SK-N-SH treated with all-trans-retinoic acid at 6 μM for 48 hours (cell line): Measurements from ENCODE around the gene ARHGAP26.

ENCODE experiments used
- ATAC-seq: fragments of 200-7000 bp; cut with Tn5 transposase; 3 replicates; pipeline ENCODE4 v1.9.1; 2020; ENCODE audit warnings: mild to moderate bottlenecking, moderate library complexity
- ARNTL ChIP-seq: fragments of 450-650 bp; formaldehyde crosslinking; IDR thresholded peaks from 2 replicates; pipeline ENCODE4 v1.5.0; 2020; ENCODE audit warnings: low read depth, mild to moderate bottlenecking, moderate library complexity, borderline replicate concordance
- BACH2 ChIP-seq: fragments of 250-450 bp; sonication (Bioruptor Pico); IDR thresholded peaks from 2 replicates; pipeline ENCODE4 v1.9.0; 2021; ENCODE audit warnings: mild to moderate bottlenecking, borderline replicate concordance
- CREB5 ChIP-seq: fragments of 250-450 bp; sonication (Bioruptor Pico); IDR thresholded peaks from 2 replicates; pipeline ENCODE4 v1.5.1; 2020; ENCODE audit warnings: low read depth, mild to moderate bottlenecking, moderate library complexity
- CSDC2 ChIP-seq: fragments of 250-450 bp; sonication (Bioruptor Pico); IDR thresholded peaks from 2 replicates; pipeline ENCODE4 v1.5.0; 2020; ENCODE audit warnings: mild to moderate bottlenecking, moderate library complexity
- CSRNP3 ChIP-seq: fragments of 250-450 bp; sonication (Bioruptor Pico); IDR thresholded peaks from 2 replicates; pipeline ENCODE4 v1.5.1; 2021; ENCODE audit warnings: mild to moderate bottlenecking, moderate library complexity
- ESRRG ChIP-seq: fragments of 250-450 bp; sonication (Bioruptor Pico); IDR thresholded peaks from 2 replicates; pipeline ENCODE4 v1.6.1; 2021; ENCODE audit warnings: mild to moderate bottlenecking
- GLIS3 ChIP-seq: fragments of 250-450 bp; sonication (Bioruptor Pico); IDR thresholded peaks from 2 replicates; pipeline ENCODE4 v1.5.0; 2020; ENCODE audit warnings: mild to moderate bottlenecking, moderate library complexity
- ISL1 ChIP-seq: fragments of 250-450 bp; sonication (Bioruptor Pico); IDR thresholded peaks from 2 replicates; pipeline ENCODE4 v2.1.2; 2022; ENCODE audit warnings: mild to moderate bottlenecking, moderate library complexity
- OSR1 ChIP-seq: fragments of 250-450 bp; sonication (Bioruptor Pico); IDR thresholded peaks from 2 replicates; pipeline ENCODE4 v1.8.0; 2022; ENCODE audit warnings: moderate library complexity, mild to moderate bottlenecking, inconsistent platforms
- PATZ1 ChIP-seq: fragments of 250-450 bp; sonication (Bioruptor Pico); IDR thresholded peaks from 2 replicates; pipeline ENCODE4 v1.8.0; 2020; ENCODE audit warnings: mild to moderate bottlenecking, moderate library complexity, borderline replicate concordance
- POU6F1 ChIP-seq: fragments of 250-450 bp; sonication (Bioruptor Pico); IDR thresholded peaks from 2 replicates; pipeline ENCODE4 v1.8.0; 2021; ENCODE audit warnings: low read depth, mild to moderate bottlenecking, moderate library complexity, borderline replicate concordance
- RARB ChIP-seq: fragments of 250-450 bp; sonication (Bioruptor Pico); IDR thresholded peaks from 2 replicates; pipeline ENCODE4 v1.8.0; 2021; ENCODE audit warnings: mild to moderate bottlenecking, moderate library complexity
- SNAI2 ChIP-seq: fragments of 250-450 bp; sonication (Bioruptor Pico); IDR thresholded peaks from 2 replicates; pipeline ENCODE4 v1.5.0; 2020; ENCODE audit warnings: mild to moderate bottlenecking, moderate library complexity
- TCF4 ChIP-seq: fragments of 250-450 bp; sonication (Bioruptor Pico); IDR thresholded peaks from 2 replicates; pipeline ENCODE4 v1.8.0; 2021; ENCODE audit warnings: mild to moderate bottlenecking, moderate library complexity, borderline replicate concordance
- TOX ChIP-seq: fragments of 250-450 bp; sonication (Bioruptor Pico); IDR thresholded peaks from 2 replicates; pipeline ENCODE4 v1.8.0; 2021; ENCODE audit warnings: mild to moderate bottlenecking, moderate library complexity, borderline replicate concordance
- ZC3H10 ChIP-seq: fragments of 250-450 bp; sonication (Bioruptor Pico); IDR thresholded peaks from 2 replicates; pipeline ENCODE4 v1.5.1; 2021; ENCODE audit warnings: mild to moderate bottlenecking, moderate library complexity
- ZFP30 ChIP-seq: fragments of 450-650 bp; formaldehyde crosslinking; IDR thresholded peaks from 2 replicates; pipeline ENCODE4 v1.5.0; 2022; ENCODE audit warnings: mild to moderate bottlenecking, moderate library complexity
- ZNF565 ChIP-seq: fragments of 450-650 bp; formaldehyde crosslinking; conservative IDR thresholded peaks from 2 replicates; pipeline ENCODE4 v1.5.0; 2020; ENCODE audit warnings: low read depth, mild to moderate bottlenecking, moderate library complexity
- ZNF8 ChIP-seq: fragments of 450-650 bp; formaldehyde crosslinking; IDR thresholded peaks from 2 replicates; pipeline ENCODE4 v1.5.0; 2020; ENCODE audit warnings: mild to moderate bottlenecking, moderate library complexity

The ARHGAP26 gene

GRCh38 chr5:143235423-143235822 lies 465.2 kb downstream of the ARHGAP26 start:
- 0 out of 3 replicates have a peak, but pooled peaks have one; percentile 22 for ATAC-seq

GRCh38 chr5:143236682-143237081 lies 466.5 kb downstream of the ARHGAP26 start:
- TF ChIP-seq ESRRG (CRISPR knock-in tag) = no peak
- no peak for TF ChIP-seq GLIS3
- TF ChIP-seq ZNF565 = no peak
- 0 out of 2 replicates have a peak, but pooled peaks have one; percentile 7 for TF ChIP-seq ISL1 (CRISPR knock-in tag)
- no peak for TF ChIP-seq CREB5
- TF ChIP-seq, all 23 proteins: peak for 1
- ATAC-seq = no peak

More at GRCh38 chr5:143235423-143235822, 465.2 kb downstream of the ARHGAP26 start:
- TF ChIP-seq ZFP30 (CRISPR knock-in tag) (no peak), PATZ1 (CRISPR knock-in tag) (no peak), SNAI2 (no peak), TOX (CRISPR knock-in tag) (no peak), GLIS3 (no peak), TCF4 (no peak), CSRNP3 (CRISPR knock-in tag) (no peak), ISL1 (CRISPR knock-in tag) (no peak), ARNTL (CRISPR knock-in tag) (no peak)

GRCh38 chr5:143237664-143238063 lies 467.5 kb downstream of the ARHGAP26 start:
- TF ChIP-seq RARB (CRISPR knock-in tag) = no peak
- no peak for TF ChIP-seq SNAI2
- TF ChIP-seq TOX (CRISPR knock-in tag) = no peak
- TF ChIP-seq ZC3H10 = no peak
- no peak for TF ChIP-seq OSR1
- no peak for TF ChIP-seq ISL1 (CRISPR knock-in tag)
- TF ChIP-seq ZNF8 (CRISPR knock-in tag) = no peak
- TF ChIP-seq, all 23 proteins: peak for 0
- no peak for ATAC-seq

GRCh38 chr5:143238620-143239019 lies 468.4 kb downstream of the ARHGAP26 start:
- TF ChIP-seq CREB5 (no peak), ARNTL (CRISPR knock-in tag) (no peak), ZC3H10 (no peak), CSDC2 (no peak), ESRRG (CRISPR knock-in tag) (no peak), POU6F1 (CRISPR knock-in tag) (no peak), TCF4 (no peak), PATZ1 (CRISPR knock-in tag) (no peak), BACH2 (no peak), TOX (CRISPR knock-in tag) (no peak), ISL1 (CRISPR knock-in tag) (no peak)
- TF ChIP-seq, all 23 proteins: peak for 0
- no peak for ATAC-seq
